ENCODE data around the gene CTNND2.

CTNND2 gene

GRCh38 chr5:11277323-11277722 lies 626.9 kb downstream of the CTNND2 start:
- DNase-seq (ENCODE audit: low spot score): no peak
- no peak for TF ChIP-seq CTCF (IDR thresholded peaks at IDR 0.05)

GRCh38 chr5:11273180-11273903 lies 630.9 kb downstream of the CTNND2 start:
- H3K27ac ChIP-seq: no peak overlapping the region
- H3K4me3 ChIP-seq: no peak overlapping the region
- no peak for TF ChIP-seq CTCF (IDR thresholded peaks at IDR 0.05)
- no peak for DNase-seq (ENCODE audit: low spot score)

More at GRCh38 chr5:11277323-11277722, 626.9 kb downstream of the CTNND2 start:
- H3K4me3 ChIP-seq: no peak overlapping the region
- no peak overlapping the region for H3K27ac ChIP-seq

GRCh38 chr5:11269515-11269914 lies 634.7 kb downstream of the CTNND2 start:
- no peak for TF ChIP-seq CTCF (IDR thresholded peaks at IDR 0.05)
- no peak for DNase-seq (ENCODE audit: low spot score)
- Histone ChIP-seq H3K4me3 (no peak overlapping the region), H3K27ac (no peak overlapping the region)

GRCh38 chr5:11268891-11269290 lies 635.4 kb downstream of the CTNND2 start:
- Histone ChIP-seq H3K27ac (no peak overlapping the region), H3K4me3 (no peak overlapping the region)
- TF ChIP-seq CTCF (IDR thresholded peaks at IDR 0.05): no peak
- no peak for DNase-seq (ENCODE audit: low spot score)

GRCh38 chr5:11266331-11266730 lies 637.9 kb downstream of the CTNND2 start:
- H3K27ac ChIP-seq: no peak overlapping the region
- no peak for TF ChIP-seq CTCF (IDR thresholded peaks at IDR 0.05)
- no peak overlapping the region for H3K4me3 ChIP-seq
- no peak for DNase-seq (ENCODE audit: low spot score)

GRCh38 chr5:11261241-11261640 lies 643.0 kb downstream of the CTNND2 start:
- no peak overlapping the region for H3K4me3 ChIP-seq
- DNase-seq (ENCODE audit: low spot score): no peak
- TF ChIP-seq CTCF (IDR thresholded peaks at IDR 0.05): no peak
- H3K27ac ChIP-seq: no peak overlapping the region

GRCh38 chr5:11258001-11258400 lies 646.2 kb downstream of the CTNND2 start:
- Histone ChIP-seq H3K4me3 (no peak overlapping the region), H3K27ac (no peak overlapping the region)
- no peak for TF ChIP-seq CTCF (IDR thresholded peaks at IDR 0.05)
- DNase-seq (ENCODE audit: low spot score): no peak

Measured in coronary artery (tissue), 2 donors.